LNCaP clone FGC (cell line): ENCODE results near the gene NRXN2.

Source experiments
- DNase-seq: peaks from one replicate; pipeline ENCODE4 v3.0.0-alpha.2; 2011; ENCODE audit warnings: low read depth
- H3K4me3 ChIP-seq: 2 replicates; pipeline ENCODE4 v1.5.1; 2011; ENCODE audit warnings: mild to moderate bottlenecking, low read depth, low read length, control low read depth
- CTCF ChIP-seq: IDR thresholded peaks from 2 replicates; pipeline ENCODE4 v1.5.1; 2012; ENCODE audit warnings: mild to moderate bottlenecking; ENCODE audit not compliant: control insufficient read depth, insufficient read depth; ENCODE audit errors: extremely low read depth

Gene NRXN2

GRCh38 chr11:64763526-64764039 lies 40.6 kb upstream of the NRXN2 start:
- H3K4me3 ChIP-seq = no peak overlapping the region

GRCh38 chr11:64762674-64763525 lies 39.9 kb upstream of the NRXN2 start:
- no peak for DNase-seq
- no peak for TF ChIP-seq CTCF

More at GRCh38 chr11:64763526-64764039, 40.6 kb upstream of the NRXN2 start:
- no peak for TF ChIP-seq CTCF
- no peak for DNase-seq

GRCh38 chr11:64762277-64762673 lies 39.3 kb upstream of the NRXN2 start:
- no peak for DNase-seq
- no peak overlapping the region for H3K4me3 ChIP-seq
- TF ChIP-seq CTCF = no peak

More at GRCh38 chr11:64762674-64763525, 39.9 kb upstream of the NRXN2 start:
- H3K4me3 ChIP-seq = no peak overlapping the region

- no peak for DNase-seq
- H3K4me3 ChIP-seq = no peak overlapping the region
- TF ChIP-seq CTCF = no peak
Observed at GRCh38 chr11:64760759-64761420, 37.9 kb upstream of the NRXN2 start.

GRCh38 chr11:64759722-64760719 lies 37.0 kb upstream of the NRXN2 start, which contains the start of gene PYGM:
PYGM (minus strand) TSS chr11:64759974; CDS start chr11:64759898, 76 bp downstream.
- no peak within 1 kb of the TSS for H3K4me3 ChIP-seq
- TF ChIP-seq CTCF = no peak
- no peak for DNase-seq

- no peak for TF ChIP-seq CTCF
- DNase-seq = no peak
- no peak overlapping the region for H3K4me3 ChIP-seq
Observed at GRCh38 chr11:64759131-64759721, 36.2 kb upstream of the NRXN2 start.
